Kidney (tissue), 14 donors: ENCODE measurements around the gene SIVA1. TPM values are rescaled to one million over a fixed set of nuclear protein-coding genes. Genes with fewer than 3 reads are reported as not detected.

Source experiments
- DNase-seq, 5 donors: peaks; one replicate each; pipeline ENCODE4 v3.0.0-alpha.2; 2013 to 2020
- FAIRE-seq: peaks from 2 replicates; lab custom pipeline; 2012; peaks lifted over from hg19 to GRCh38; lab: Jason Lieb, UNC
- H3K27ac ChIP-seq, 2 donors: one replicate each; pipeline ENCODE4 v1.7.0; 2013; ENCODE audit warnings: low read depth in 2 of 2, low read length in 2 of 2, inconsistent platforms in 1 of 2
- H3K27me3 ChIP-seq: one replicate; pipeline ENCODE4 v1.7.1; 2013; ENCODE audit warnings: low read length, inconsistent platforms; ENCODE audit not compliant: control insufficient read depth, insufficient read depth
- H3K36me3 ChIP-seq, 3 donors: one replicate each; pipeline versions ENCODE4 v1.7.0 to v1.7.1; 2013; ENCODE audit warnings: low read length in 3 of 3, control low read depth in 1 of 3, inconsistent platforms in 1 of 3; ENCODE audit not compliant: insufficient read depth in 3 of 3, control insufficient read depth in 2 of 3
- H3K4me1 ChIP-seq, 3 donors: one replicate each; pipeline versions ENCODE4 v1.7.0 to v1.7.1; 2013; ENCODE audit warnings: low read length in 3 of 3, inconsistent platforms in 1 of 3, low read depth in 1 of 3; ENCODE audit not compliant: control insufficient read depth in 2 of 3, insufficient read depth in 2 of 3
- H3K4me3 ChIP-seq, 3 donors: one replicate each; pipeline versions ENCODE4 v1.7.0 to v1.8.1; 2013; ENCODE audit warnings: low read length in 3 of 3, control low read depth in 1 of 3, inconsistent platforms in 1 of 3
- H3K9ac ChIP-seq, 3 donors: one replicate each; pipeline versions ENCODE4 v1.7.0 to v1.7.1; 2013; ENCODE audit warnings: low read length in 3 of 3, control low read depth in 1 of 3, inconsistent platforms in 1 of 3
- H3K9me3 ChIP-seq, 3 donors: one replicate each; pipeline versions ENCODE4 v1.7.0 to v1.7.1; 2013; ENCODE audit warnings: low read length in 3 of 3, control low read depth in 1 of 3, inconsistent platforms in 1 of 3; ENCODE audit not compliant: control insufficient read depth in 2 of 3, insufficient read depth in 1 of 3
- intact Hi-C: fragments of 100-400 bp; cut with DNase I; formaldehyde crosslinking; loops from one replicate; pipeline ENCODE4 v1.11.1; 2022
- polyA plus RNA-seq: library from polyadenylated mRNA; stranded (reverse); fragments of 350-450 nt; fragmentation: Illumina TruSeq; extraction: RNeasy Lipid Tissue Mini Kit (QIAGEN cat#74804); gene quantifications from one replicate; pipeline ENCODE4 v1.2.3, GENCODE V29; 2014; ENCODE audit warnings: low read depth, low replicate concordance; ENCODE audit not compliant: insufficient read depth
- total RNA-seq: library from RNA; stranded (reverse); fragmentation: NEBNext Ultra II Directional; extraction: Animal tissue kit (Norgen Biotek cat#: 25700); gene quantifications from one replicate; pipeline ENCODE4 v1.2.1, GENCODE V29; 2021
- TF ChIP-seq, protein P1 (sequence below): IDR thresholded peaks from 3 replicates; pipeline ENCODE4 v1.5.1; 2012; ENCODE audit warnings: mild to moderate bottlenecking, moderate library complexity, borderline replicate concordance; ENCODE audit not compliant: insufficient read depth; ENCODE audit errors: extremely low read depth
- donor health status: control.
- donor health status: control.
- donor health status: control.
- donor health status: control.
- donor health status: control.
- donor health status: DM: yes; HTN: yes; CAD: no.
- donor health status: Normal renal cell carcinoma (clear cell type).

SIVA1 gene
- total and polyA plus RNA-seq, 2 donors from 2014 or later: 65.7 to 124 TPM

DNA sequence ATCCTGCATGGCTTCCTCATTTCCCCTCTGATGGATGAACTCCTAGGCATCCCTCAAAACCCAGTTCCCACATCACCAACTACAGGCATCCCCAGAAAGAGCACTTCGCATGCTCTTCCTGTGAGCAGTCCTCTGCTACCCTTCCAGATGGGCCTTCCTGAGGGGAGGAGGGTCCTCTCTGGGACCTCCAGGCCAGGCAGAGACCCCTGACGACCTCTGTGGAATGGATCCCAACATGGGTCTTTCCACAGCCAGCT, 40.7 kb downstream of the SIVA1 start:
- no peak for FAIRE-seq
- Histone ChIP-seq H3K27me3 (no peaks in the 10 kb centered on the region), H3K9ac (peak overlapping the region in 1 of 3 donors; percentile 56), H3K4me3 (peak overlapping the region in 1 of 3 donors; percentile 62), H3K36me3 (no peaks in the 10 kb centered on the region), H3K4me1 (peaks cover 0 to 31% (median 3%) of the 10 kb centered on the region in 3 donors), H3K27ac (no peak overlapping the region), H3K9me3 (no peaks in the 10 kb centered on the region)
- intact Hi-C loops: no loop called here
- no peak for DNase-seq
- TF ChIP-seq, protein P1, sequence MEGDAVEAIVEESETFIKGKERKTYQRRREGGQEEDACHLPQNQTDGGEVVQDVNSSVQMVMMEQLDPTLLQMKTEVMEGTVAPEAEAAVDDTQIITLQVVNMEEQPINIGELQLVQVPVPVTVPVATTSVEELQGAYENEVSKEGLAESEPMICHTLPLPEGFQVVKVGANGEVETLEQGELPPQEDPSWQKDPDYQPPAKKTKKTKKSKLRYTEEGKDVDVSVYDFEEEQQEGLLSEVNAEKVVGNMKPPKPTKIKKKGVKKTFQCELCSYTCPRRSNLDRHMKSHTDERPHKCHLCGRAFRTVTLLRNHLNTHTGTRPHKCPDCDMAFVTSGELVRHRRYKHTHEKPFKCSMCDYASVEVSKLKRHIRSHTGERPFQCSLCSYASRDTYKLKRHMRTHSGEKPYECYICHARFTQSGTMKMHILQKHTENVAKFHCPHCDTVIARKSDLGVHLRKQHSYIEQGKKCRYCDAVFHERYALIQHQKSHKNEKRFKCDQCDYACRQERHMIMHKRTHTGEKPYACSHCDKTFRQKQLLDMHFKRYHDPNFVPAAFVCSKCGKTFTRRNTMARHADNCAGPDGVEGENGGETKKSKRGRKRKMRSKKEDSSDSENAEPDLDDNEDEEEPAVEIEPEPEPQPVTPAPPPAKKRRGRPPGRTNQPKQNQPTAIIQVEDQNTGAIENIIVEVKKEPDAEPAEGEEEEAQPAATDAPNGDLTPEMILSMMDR: no peak

DNA sequence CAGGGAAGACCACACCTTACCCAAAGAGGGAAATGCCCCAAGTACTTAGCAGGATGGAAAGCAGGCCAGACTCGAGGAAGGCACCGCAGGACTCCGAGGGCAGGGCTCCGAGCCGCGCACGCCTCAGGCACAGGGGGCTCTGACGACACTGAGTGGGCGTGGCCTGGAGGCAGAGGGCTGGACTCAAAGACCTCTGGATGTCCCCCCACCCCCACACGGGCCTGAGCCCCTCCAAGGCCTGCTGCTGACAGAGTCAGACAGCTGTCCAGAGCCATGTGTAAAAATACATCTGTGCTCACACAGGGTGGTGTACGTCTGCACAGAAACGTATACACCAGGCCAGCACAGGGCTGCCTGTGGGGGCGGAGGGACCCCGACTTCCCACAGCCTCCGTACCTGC, 41.2 kb downstream of the SIVA1 start:
- FAIRE-seq: no peak
- peak overlapping the region; percentile 2 to 56 (median 49) for H3K9ac ChIP-seq
- DNase-seq: peak in 4 of 5 donors; percentile 36 to 81 (median 53)
- intact Hi-C loops: no loop called here
- no peaks in the 10 kb centered on the region for H3K9me3 ChIP-seq
- no peaks in the 10 kb centered on the region for H3K27me3 ChIP-seq
- peak overlapping the region; percentile 42 to 64 (median 62) for H3K4me3 ChIP-seq
- no peaks in the 10 kb centered on the region for H3K36me3 ChIP-seq
- TF ChIP-seq, protein P1: no peak
- H3K27ac ChIP-seq: no peak overlapping the region
- H3K4me1 ChIP-seq: peaks cover 0 to 31% (median 3%) of the 10 kb centered on the region in 3 donors

DNA sequence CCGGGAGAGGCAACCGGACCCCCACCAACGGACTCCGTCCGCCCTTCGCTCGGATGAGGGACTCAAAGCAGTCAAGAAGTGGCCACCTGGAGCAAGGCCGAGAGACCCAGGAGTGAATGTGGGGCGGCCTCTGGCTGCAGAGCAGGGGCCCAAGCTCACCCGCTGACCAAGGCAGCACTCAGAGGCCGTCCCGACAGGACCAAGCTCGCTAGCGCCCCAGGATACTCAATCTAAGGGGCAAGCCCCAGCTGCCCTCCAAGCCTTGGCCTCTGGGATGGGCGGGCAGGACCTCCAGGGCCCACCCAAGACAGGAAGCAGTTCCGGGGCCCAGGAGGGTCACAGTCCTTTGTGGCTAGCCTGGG, 41.7 kb downstream of the SIVA1 start:
- no peak for FAIRE-seq
- TF ChIP-seq, protein P1: no peak
- peak in 3 of 5 donors; percentile 28 to 61 (median 44) for DNase-seq
- Histone ChIP-seq H3K36me3 (no peaks in the 10 kb centered on the region), H3K4me1 (peaks cover 0 to 31% (median 3%) of the 10 kb centered on the region in 3 donors), H3K9ac (peak overlapping the region; percentile 2 to 76 (median 56)), H3K9me3 (no peaks in the 10 kb centered on the region), H3K27me3 (no peaks in the 10 kb centered on the region), H3K27ac (peak overlapping the region in 1 of 2 donors; percentile 9), H3K4me3 (peak overlapping the region; percentile 42 to 64 (median 62))
- intact Hi-C loops: no loop called here
